Brain microvascular endothelial cell (primary cell): ENCODE measurements around the gene THOC7.
A peak's percentile ranks its signal among the peaks of the same experiment; 100 is the strongest.

Experiments
- DNase-seq: peaks from one replicate; pipeline ENCODE4 v3.0.0-alpha.2; 2020
- H3K27ac ChIP-seq: fragments of 250-450 bp; sonication (Bioruptor Pico); 2 replicates; pipeline ENCODE4 v1.5.1; 2020; ENCODE audit warnings: mild to moderate bottlenecking, moderate library complexity
- H3K27me3 ChIP-seq: fragments of 250-450 bp; sonication (Bioruptor Pico); replicated peaks from 2 replicates; pipeline ENCODE4 v1.5.1; 2020; ENCODE audit warnings: mild to moderate bottlenecking
- H3K36me3 ChIP-seq: fragments of 250-450 bp; sonication (Bioruptor Pico); replicated peaks from 2 replicates; pipeline ENCODE4 v1.5.1; 2020; ENCODE audit warnings: mild to moderate bottlenecking
- H3K4me3 ChIP-seq: 2 replicates; pipeline ENCODE4 v1.5.1; 2011; ENCODE audit warnings: low read depth, mild to moderate bottlenecking, control low read depth, low read length, moderate library complexity
- in situ Hi-C: cut with HindIII; loops from 2 replicates; pipeline ENCODE4 v1.10.0; 2017; ENCODE audit warnings: low sequenced_read_pairs, low pct_ligation_motif_present
- TF ChIP-seq, protein P1 (sequence below): IDR thresholded peaks from 2 replicates; pipeline ENCODE4 v1.5.1; 2011; ENCODE audit warnings: low read depth, mild to moderate bottlenecking, moderate library complexity, low read length, control low read depth, inconsistent platforms; ENCODE audit errors: missing control alignments

THOC7 gene

DNA sequence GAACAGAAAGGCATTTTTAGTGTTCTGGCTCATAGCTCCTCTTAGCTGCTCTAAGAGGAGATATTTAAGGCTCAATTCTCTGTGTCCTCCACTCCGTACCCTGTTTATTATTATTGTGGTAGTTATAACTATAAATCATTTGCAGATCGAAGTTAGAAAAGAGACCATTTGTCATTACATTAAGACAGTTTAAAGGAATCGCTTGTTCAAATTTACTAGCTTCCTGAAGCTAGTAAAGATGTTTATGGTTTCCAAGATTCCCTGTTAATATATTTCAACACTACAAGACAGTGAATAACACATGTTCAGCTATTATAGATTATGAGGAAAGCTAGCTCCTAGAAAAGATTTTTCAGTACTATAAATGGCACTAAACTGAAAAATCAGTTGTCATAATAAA lies 12.7 kb upstream of the THOC7 start:
- H3K4me3 ChIP-seq, result no peak overlapping the region
- TF ChIP-seq, protein P1, sequence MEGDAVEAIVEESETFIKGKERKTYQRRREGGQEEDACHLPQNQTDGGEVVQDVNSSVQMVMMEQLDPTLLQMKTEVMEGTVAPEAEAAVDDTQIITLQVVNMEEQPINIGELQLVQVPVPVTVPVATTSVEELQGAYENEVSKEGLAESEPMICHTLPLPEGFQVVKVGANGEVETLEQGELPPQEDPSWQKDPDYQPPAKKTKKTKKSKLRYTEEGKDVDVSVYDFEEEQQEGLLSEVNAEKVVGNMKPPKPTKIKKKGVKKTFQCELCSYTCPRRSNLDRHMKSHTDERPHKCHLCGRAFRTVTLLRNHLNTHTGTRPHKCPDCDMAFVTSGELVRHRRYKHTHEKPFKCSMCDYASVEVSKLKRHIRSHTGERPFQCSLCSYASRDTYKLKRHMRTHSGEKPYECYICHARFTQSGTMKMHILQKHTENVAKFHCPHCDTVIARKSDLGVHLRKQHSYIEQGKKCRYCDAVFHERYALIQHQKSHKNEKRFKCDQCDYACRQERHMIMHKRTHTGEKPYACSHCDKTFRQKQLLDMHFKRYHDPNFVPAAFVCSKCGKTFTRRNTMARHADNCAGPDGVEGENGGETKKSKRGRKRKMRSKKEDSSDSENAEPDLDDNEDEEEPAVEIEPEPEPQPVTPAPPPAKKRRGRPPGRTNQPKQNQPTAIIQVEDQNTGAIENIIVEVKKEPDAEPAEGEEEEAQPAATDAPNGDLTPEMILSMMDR, result no peak
- no peak for DNase-seq
- in situ Hi-C loops, result no loop called here
- no peak overlapping the region for H3K27ac ChIP-seq
- H3K27me3 ChIP-seq, result no peaks in the 10 kb centered on the region
- no peaks in the 10 kb centered on the region for H3K36me3 ChIP-seq

DNA sequence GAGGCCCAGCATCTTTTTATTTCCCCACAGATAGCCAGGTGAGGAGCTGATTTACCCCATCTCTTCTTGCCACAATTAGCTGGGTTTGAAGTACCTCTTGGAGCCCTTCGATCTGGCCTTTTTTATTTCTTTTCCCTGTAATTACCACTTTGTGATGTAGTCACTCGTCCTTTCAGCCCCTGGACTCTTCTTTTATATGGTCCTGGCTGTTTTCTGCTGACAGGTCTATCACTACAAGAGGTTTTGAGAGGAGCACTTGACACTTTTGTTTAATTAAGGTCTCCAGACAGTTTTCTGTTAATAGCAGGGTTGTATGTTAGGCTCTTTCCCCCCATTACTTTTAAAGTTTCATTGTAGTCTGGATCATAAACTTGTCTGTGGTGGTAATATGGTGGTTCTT lies 11.9 kb upstream of the THOC7 start:
- H3K36me3 ChIP-seq, result no peaks in the 10 kb centered on the region
- in situ Hi-C loops, result no loop called here
- no peak overlapping the region for H3K27ac ChIP-seq

DNA sequence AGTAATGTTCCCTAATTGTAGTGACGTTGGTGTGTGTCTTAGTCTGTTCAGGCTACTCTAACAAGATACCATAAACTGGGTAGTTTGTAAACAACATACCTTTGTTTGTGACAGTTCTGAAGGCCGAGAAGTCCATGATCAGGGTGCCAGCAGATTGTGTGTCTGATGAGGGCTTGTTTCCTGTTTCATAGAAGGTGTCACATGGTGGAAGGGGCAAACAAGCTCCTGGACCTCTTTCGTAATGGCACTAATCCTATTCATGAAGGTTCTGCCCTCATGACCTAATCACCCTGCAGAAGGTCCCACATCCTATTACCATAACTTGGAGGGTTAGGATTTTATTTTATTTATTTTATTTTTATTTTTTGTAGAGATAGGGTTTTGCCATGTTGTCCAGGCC lies 11.2 kb upstream of the THOC7 start:
- H3K36me3 ChIP-seq, result no peaks in the 10 kb centered on the region
- DNase-seq, result no peak
- H3K27ac ChIP-seq, result no peak overlapping the region
- H3K27me3 ChIP-seq, result no peaks in the 10 kb centered on the region
- in situ Hi-C loops, result no loop called here
- TF ChIP-seq, protein P1, result no peak
- no peak overlapping the region for H3K4me3 ChIP-seq

More for the DNA sequence above, 11.9 kb upstream of the THOC7 start:
- TF ChIP-seq, protein P1, result no peak
- no peak overlapping the region for H3K4me3 ChIP-seq
- no peak for DNase-seq
- no peaks in the 10 kb centered on the region for H3K27me3 ChIP-seq

DNA sequence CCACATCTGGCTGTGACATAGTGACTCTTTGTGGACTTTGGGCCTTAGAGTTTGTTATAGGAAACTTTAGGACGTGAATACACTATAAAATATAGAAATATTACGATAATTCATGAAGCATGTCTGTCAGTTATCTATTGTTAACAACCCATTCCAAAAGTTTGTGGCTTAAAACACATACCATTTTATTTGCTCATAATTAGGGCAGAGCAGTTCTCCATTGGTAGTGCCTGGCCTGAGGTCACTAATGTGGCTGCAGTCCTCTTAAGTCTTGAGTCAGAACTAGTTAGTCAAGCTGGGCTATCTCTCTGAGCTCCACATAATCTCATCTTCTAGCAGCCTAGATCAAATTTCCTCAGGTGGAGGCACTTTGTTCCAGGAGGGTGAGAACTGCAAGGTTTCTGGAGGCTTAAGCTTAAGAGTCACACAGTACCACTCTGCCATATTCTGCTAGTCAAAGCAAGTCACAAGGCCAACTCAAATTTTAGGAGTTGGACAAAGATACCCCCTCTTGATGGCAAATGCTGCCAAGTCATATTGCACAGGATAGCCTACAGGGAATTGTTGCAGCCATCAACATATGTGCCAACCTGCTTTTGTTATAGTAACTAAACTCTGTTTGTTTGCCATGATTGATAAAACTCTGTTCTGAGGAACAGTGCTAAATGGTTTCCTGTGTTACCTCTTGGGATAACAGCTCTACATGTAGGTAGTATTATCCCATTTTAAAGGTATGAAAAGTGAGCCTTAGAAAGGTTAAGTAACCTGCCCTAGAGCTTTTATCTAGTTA lies 8.7 kb upstream of the THOC7 start:
- Histone ChIP-seq H3K4me3 (no peak overlapping the region), H3K27ac (no peak overlapping the region), H3K36me3 (no peaks in the 10 kb centered on the region), H3K27me3 (no peaks in the 10 kb centered on the region)
- peak; percentile 90 for DNase-seq
- TF ChIP-seq, protein P1, result no peak
- in situ Hi-C loops, result no loop called here

DNA sequence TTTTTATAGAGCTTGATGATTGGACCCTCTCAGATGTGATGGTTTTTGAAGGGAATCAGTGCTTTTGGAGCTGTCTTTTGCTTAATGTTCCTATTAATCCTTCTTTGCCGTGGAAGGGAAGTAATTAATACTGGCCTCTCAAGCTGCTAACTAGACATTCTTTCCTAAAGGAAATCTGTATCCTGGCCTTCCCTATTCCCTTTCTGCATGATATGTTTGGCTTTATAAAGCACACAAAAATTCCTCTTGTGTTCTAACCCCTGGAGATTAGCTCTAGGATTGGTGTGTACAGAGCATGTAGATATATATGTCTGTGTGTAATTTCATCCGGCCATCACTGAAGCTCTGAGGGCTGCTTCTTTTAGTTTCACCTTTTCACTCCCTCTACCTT lies 7.0 kb upstream of the THOC7 start:
- Histone ChIP-seq H3K27ac (no peak overlapping the region), H3K36me3 (no peaks in the 10 kb centered on the region), H3K27me3 (no peaks in the 10 kb centered on the region), H3K4me3 (no peak overlapping the region)
- no peak for DNase-seq
- in situ Hi-C loops, result no loop called here
- TF ChIP-seq, protein P1, result no peak
